HepG2 (cell line): Measurements from ENCODE around the gene UBXN2A. TPM values are rescaled to one million over a fixed set of nuclear protein-coding genes. Genes with fewer than 3 reads are reported as not detected.
A peak's percentile ranks its signal among the peaks of the same experiment; 100 is the strongest.

ENCODE experiments used
- ATAC-seq: fragments of 200-7000 bp; cut with Tn5 transposase; 3 replicates; pipeline ENCODE4 v1.9.1; 2020; ENCODE audit warnings: mild to moderate bottlenecking, moderate library complexity
- BruUV-seq: library from RNA; stranded (reverse); fragments of 400-500 nt; replicated peaks from 2 replicates; lab custom pipeline; 2021; lab: Mats Ljungman, UMichigan
- CTCF ChIA-PET: fragments of 300-600 bp; formaldehyde crosslinking; extraction: SDS; loops from one replicate; lab custom pipeline; 2021; ENCODE audit warnings: low total read pairs, inconsistent platforms, low intra/inter-chr PET ratio; lab: Yijun Ruan, JAX
- POLR2A ChIA-PET: fragments of 350-600 bp; sonication (Branson Sonifier 250); formaldehyde crosslinking; loops from one replicate; lab custom pipeline; 2020; ENCODE audit warnings: antibody characterized with exemption, inconsistent platforms; lab: Yijun Ruan, JAX
- DNase-seq: peaks from one replicate; pipeline ENCODE4 v3.0.0-alpha.2; 2015; ENCODE audit warnings: low spot score
- FAIRE-seq: peaks from 3 replicates; lab custom pipeline; 2011; peaks lifted over from hg19 to GRCh38; lab: Jason Lieb, UNC
- H2AFZ ChIP-seq: one replicate; pipeline ENCODE4 v1.6.1; 2011; ENCODE audit warnings: low read length, inconsistent platforms
- H3K27ac ChIP-seq: fragments of 300-600 bp; 3 replicates; pipeline ENCODE4 v1.8.0; 2011; ENCODE audit warnings: mixed run types, mild to moderate bottlenecking, mixed read lengths, low read length, inconsistent platforms; ENCODE audit not compliant: insufficient read depth; ENCODE audit errors: extremely low read length
- H3K27me3 ChIP-seq, 2 experiments: fragments of 200-600 bp in 1 of 2; 2 replicates in 1 of 2; 3 replicates in 1 of 2; pipeline versions ENCODE4 v1.6.0 to v1.8.0; 2011; ENCODE audit warnings: low read length in 2 of 2, mild to moderate bottlenecking in 2 of 2, moderate library complexity in 2 of 2, inconsistent platforms in 1 of 2; ENCODE audit not compliant: insufficient read depth in 2 of 2, control insufficient read depth in 1 of 2
- H3K36me3 ChIP-seq, 2 experiments: fragments of 200-600 bp in 1 of 2; replicated peaks in 1 of 2; 2 replicates in 1 of 2; 3 replicates in 1 of 2; pipeline versions ENCODE4 v1.5.1 to v1.8.0; 2011; ENCODE audit warnings: low read length in 2 of 2, inconsistent platforms in 1 of 2; ENCODE audit not compliant: insufficient read depth in 2 of 2, control insufficient read depth in 1 of 2
- H3K4me1 ChIP-seq: 2 replicates; pipeline ENCODE4 v1.5.1; 2012; ENCODE audit warnings: low read length, inconsistent platforms; ENCODE audit not compliant: insufficient read depth
- H3K4me2 ChIP-seq: 2 replicates; pipeline ENCODE4 v1.6.0; 2011; ENCODE audit warnings: low read depth, low read length, inconsistent platforms
- H3K4me3 ChIP-seq, 3 experiments: fragments of 200-600 bp in 1 of 3; sonication (generic), shearing (Covaris generic) in 1 of 3; replicated peaks in 1 of 3; 2 replicates each; pipeline ENCODE4 v1.5.1; 2011 to 2016; ENCODE audit warnings: low read length in 3 of 3, inconsistent platforms in 2 of 3, low read depth in 2 of 3, mild to moderate bottlenecking in 2 of 3, control low read depth in 1 of 3, mixed read lengths in 1 of 3; ENCODE audit not compliant: insufficient read depth in 1 of 3
- H3K79me2 ChIP-seq: one replicate; pipeline ENCODE4 v1.6.1; 2011; ENCODE audit warnings: low read length, inconsistent platforms; ENCODE audit not compliant: insufficient read depth
- H3K9ac ChIP-seq: 2 replicates; pipeline ENCODE4 v1.6.0; 2011; ENCODE audit warnings: mild to moderate bottlenecking, low read depth, low read length, inconsistent platforms; ENCODE audit not compliant: insufficient read depth
- H3K9me3 ChIP-seq: 2 replicates; pipeline ENCODE4 v1.5.1; 2012; ENCODE audit warnings: mild to moderate bottlenecking, low read length
- H4K20me1 ChIP-seq: 2 replicates; pipeline ENCODE4 v1.6.0; 2011; ENCODE audit warnings: inconsistent platforms, mild to moderate bottlenecking, low read length, moderate library complexity; ENCODE audit not compliant: insufficient read depth
- JARID2 ChIP-seq: sonication (generic); formaldehyde crosslinking; IDR thresholded peaks from 2 replicates; pipeline ENCODE4 v1.8.1; 2023; ENCODE audit warnings: missing genetic modification reagents, inconsistent platforms; ENCODE audit not compliant: insufficient replicate concordance
- MYC ChIP-seq: sonication (generic); formaldehyde crosslinking; IDR thresholded peaks from 2 replicates; pipeline ENCODE4 v1.9.0; 2021; ENCODE audit warnings: missing genetic modification reagents, borderline replicate concordance
- NR2F1 ChIP-seq, 2 experiments: fragments of 450-650 bp in 1 of 2; formaldehyde crosslinking in 1 of 2; IDR thresholded peaks; 2 replicates each; pipeline versions ENCODE4 v1.5.0 to v1.6.1; 2016 to 2020; ENCODE audit warnings: mild to moderate bottlenecking in 1 of 2, missing compliant biosample characterization in 1 of 2, missing genetic modification reagents in 1 of 2, moderate library complexity in 1 of 2
- POLR2A ChIP-seq, 2 experiments: IDR thresholded peaks; 2 replicates each; pipeline ENCODE4 v1.6.1; 2011; ENCODE audit warnings: low read depth in 2 of 2, low read length in 2 of 2, mild to moderate bottlenecking in 1 of 2, moderate library complexity in 1 of 2; ENCODE audit not compliant: insufficient read depth in 1 of 2
- RBAK ChIP-seq: sonication (generic); formaldehyde crosslinking; IDR thresholded peaks from 2 replicates; pipeline ENCODE4 v1.5.1; 2020; ENCODE audit warnings: mild to moderate bottlenecking, missing genetic modification reagents
- RORA ChIP-seq: sonication (generic); formaldehyde crosslinking; IDR thresholded peaks from 2 replicates; pipeline ENCODE4 v1.5.0; 2020; ENCODE audit warnings: mild to moderate bottlenecking, missing genetic modification reagents, moderate library complexity
- ZFP41 ChIP-seq: sonication (generic); formaldehyde crosslinking; IDR thresholded peaks from 2 replicates; pipeline ENCODE4 v1.4.0; 2020; ENCODE audit warnings: mild to moderate bottlenecking, missing genetic modification reagents, borderline replicate concordance
- ZNF24 ChIP-seq: fragments of 450-650 bp; IDR thresholded peaks from 2 replicates; pipeline ENCODE4 v1.6.1; 2017; ENCODE audit warnings: antibody characterized with exemption, mild to moderate bottlenecking
- ZNF329 ChIP-seq: sonication (generic); formaldehyde crosslinking; IDR thresholded peaks from 2 replicates; pipeline ENCODE4 v1.9.0; 2021; ENCODE audit warnings: low read depth, mild to moderate bottlenecking, missing genetic modification reagents
- ZNF547 ChIP-seq: sonication (generic); formaldehyde crosslinking; IDR thresholded peaks from 2 replicates; pipeline ENCODE4 v1.5.1; 2020; ENCODE audit warnings: mild to moderate bottlenecking, missing genetic modification reagents
- in situ Hi-C: cut with HindIII; loops from 2 replicates; pipeline ENCODE4 v1.10.0; 2017; ENCODE audit warnings: low pct_unique_long_range_greater_than_20kb; ENCODE audit not compliant: extremely low pct_ligation_motif_present
- intact Hi-C: fragments of 100-400 bp; cut with micrococcal nuclease; formaldehyde crosslinking; loops from one replicate; pipeline ENCODE4 v1.10.0; 2022; ENCODE audit not compliant: unreplicated experiment
- polyA plus RNA-seq, 8 experiments: library from polyadenylated mRNA; depleted of rRNA in 3 of 8; stranded (reverse) in 7 of 8; unstranded in 1 of 8; fragments of >200 nt; fragmentation: Illumina TruSeq in 4 of 8; extraction: Trizol in 4 of 8; gene quantifications; 2 replicates each; pipeline versions ENCODE4 v1.2.1 to v1.2.3, GENCODE V29; 2011 to 2016; ENCODE audit warnings: low read depth in 4 of 8, missing spikeins in 1 of 8, mixed read lengths in 1 of 8; ENCODE audit not compliant: insufficient read depth in 1 of 8
- total RNA-seq, 5 experiments: library from RNA; depleted of rRNA; stranded (reverse); fragments of >200 nt; fragmentation: Illumina TruSeq; extraction: Trizol; gene quantifications; 2 replicates each; pipeline ENCODE4 v1.2.3, GENCODE V29; 2016; ENCODE audit warnings: low read depth in 1 of 5
- TF ChIP-seq, protein P1 (sequence below): sonication (generic); formaldehyde crosslinking; conservative IDR thresholded peaks from 2 replicates; pipeline ENCODE4 v1.4.0; 2020; ENCODE audit warnings: missing genetic modification reagents
- TF ChIP-seq, protein P2 (sequence below): sonication (generic); formaldehyde crosslinking; IDR thresholded peaks from 2 replicates; pipeline ENCODE4 v1.8.0; 2023; ENCODE audit warnings: mild to moderate bottlenecking, missing genetic modification reagents

The UBXN2A gene
- total and polyA plus RNA-seq, 2 of the 13 experiments (the other 11 are each of a cell fraction or from before 2014, with no cell fraction given), result 8.3 to 20.9 TPM

DNA sequence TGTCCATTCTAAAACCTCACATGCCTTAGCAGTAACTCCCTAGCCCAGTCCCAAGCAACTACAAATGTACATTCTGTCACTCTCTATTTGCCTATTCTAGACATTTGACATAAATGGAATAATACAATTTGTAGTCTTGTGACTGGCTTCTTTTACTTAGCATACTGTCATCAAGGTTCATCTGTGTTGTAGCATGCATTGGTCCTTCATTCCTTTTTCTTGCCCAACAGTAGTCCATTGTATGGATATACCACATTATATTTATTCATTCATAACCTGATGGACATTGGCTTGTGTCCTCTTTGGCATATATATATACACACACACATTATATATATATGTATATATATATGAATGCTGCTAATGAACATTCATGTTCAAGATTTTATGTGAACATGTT lies 67.4 kb downstream of the UBXN2A start:
- Histone ChIP-seq H3K4me1 (peaks cover 23% of the 10 kb centered on the region), H3K79me2 (no peaks in the 10 kb centered on the region), H3K4me3 (no peak overlapping the region), H3K27me3 (no peaks in the 10 kb centered on the region), H3K4me2 (no peak overlapping the region; the same call in 1 of the 2 replicates), H3K27ac (no peak overlapping the region), H3K36me3 (no peaks in the 10 kb centered on the region), H3K9me3 (no peaks in the 10 kb centered on the region), H4K20me1 (no peaks in the 10 kb centered on the region), H2AFZ (no peak overlapping the region), H3K9ac (no peak overlapping the region)
- ChIA-PET CTCF (no interaction called here), POLR2A (interaction anchor here (1.2 to 2.3 kb wide), 2 partner anchors 8 to 40 kb away, joined by 7 to 8 read pairs; partner anchors contain the start of gene WDCP)
- ATAC-seq (no peak), FAIRE-seq (no peak), DNase-seq (peak; percentile 17)
- intact Hi-C loops, result no loop called here
- BruUV-seq, result no TSS peak
- in situ Hi-C loops, result no loop called here
- no peak for TF ChIP-seq JARID2
- TF ChIP-seq RBAK (CRISPR knock-in tag), result no peak
- no peak for TF ChIP-seq MYC (CRISPR knock-in tag)
- TF ChIP-seq ZNF547 (CRISPR knock-in tag), result no peak
- no peak for TF ChIP-seq ZNF329 (CRISPR knock-in tag)
- no peak for TF ChIP-seq NR2F1 (CRISPR knock-in tag; IDR thresholded peaks at IDR 0.05)
- TF ChIP-seq RORA (CRISPR knock-in tag), result no peak
- no peak for TF ChIP-seq ZNF24
- TF ChIP-seq, protein P1, sequence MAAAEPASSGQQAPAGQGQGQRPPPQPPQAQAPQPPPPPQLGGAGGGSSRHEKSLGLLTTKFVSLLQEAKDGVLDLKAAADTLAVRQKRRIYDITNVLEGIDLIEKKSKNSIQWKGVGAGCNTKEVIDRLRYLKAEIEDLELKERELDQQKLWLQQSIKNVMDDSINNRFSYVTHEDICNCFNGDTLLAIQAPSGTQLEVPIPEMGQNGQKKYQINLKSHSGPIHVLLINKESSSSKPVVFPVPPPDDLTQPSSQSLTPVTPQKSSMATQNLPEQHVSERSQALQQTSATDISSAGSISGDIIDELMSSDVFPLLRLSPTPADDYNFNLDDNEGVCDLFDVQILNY (CRISPR knock-in tag), result no peak
- TF ChIP-seq, protein P2, sequence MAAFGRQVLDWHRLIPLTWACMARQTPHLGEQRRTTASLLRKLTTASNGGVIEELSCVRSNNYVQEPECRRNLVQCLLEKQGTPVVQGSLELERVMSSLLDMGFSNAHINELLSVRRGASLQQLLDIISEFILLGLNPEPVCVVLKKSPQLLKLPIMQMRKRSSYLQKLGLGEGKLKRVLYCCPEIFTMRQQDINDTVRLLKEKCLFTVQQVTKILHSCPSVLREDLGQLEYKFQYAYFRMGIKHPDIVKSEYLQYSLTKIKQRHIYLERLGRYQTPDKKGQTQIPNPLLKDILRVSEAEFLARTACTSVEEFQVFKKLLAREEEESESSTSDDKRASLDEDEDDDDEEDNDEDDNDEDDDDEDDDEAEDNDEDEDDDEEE (CRISPR knock-in tag), result no peak
- TF ChIP-seq ZFP41 (CRISPR knock-in tag), result no peak
- no peak for TF ChIP-seq POLR2A (IDR thresholded peaks at IDR 0.05; ENCODE audit: insufficient read depth in 1 of 2, low read depth in 2 of 2, low read length in 2 of 2)
